HepG2 (cell line): ENCODE results near the gene BCAM. TPM values are rescaled to one million over a fixed set of nuclear protein-coding genes. Genes with fewer than 3 reads are reported as not detected.
A peak's percentile ranks its signal among the peaks of the same experiment; 100 is the strongest.

Experiments
- GABPA ChIP-seq, 2 experiments: IDR thresholded peaks; 2 replicates each; pipeline ENCODE4 v1.6.1; 2011 to 2016; ENCODE audit warnings: low read depth in 2 of 2, low read length in 1 of 2, missing biosample characterization in 1 of 2, missing genetic modification characterization in 1 of 2
- KLF13 ChIP-seq: sonication (generic); formaldehyde crosslinking; IDR thresholded peaks from 2 replicates; pipeline ENCODE4 v1.4.0; 2020; ENCODE audit warnings: mild to moderate bottlenecking, missing genetic modification reagents
- MAX ChIP-seq: IDR thresholded peaks from 2 replicates; pipeline ENCODE4 v1.6.1; 2012; ENCODE audit warnings: inconsistent platforms
- MYC ChIP-seq: sonication (generic); formaldehyde crosslinking; IDR thresholded peaks from 2 replicates; pipeline ENCODE4 v1.9.0; 2021; ENCODE audit warnings: missing genetic modification reagents, borderline replicate concordance
- NCOA2 ChIP-seq: sonication (generic); formaldehyde crosslinking; IDR thresholded peaks from 2 replicates; pipeline ENCODE4 v1.8.0; 2022; ENCODE audit warnings: inconsistent platforms
- POLR2A ChIP-seq, 2 experiments: IDR thresholded peaks; 2 replicates each; pipeline ENCODE4 v1.6.1; 2011; ENCODE audit warnings: low read depth in 2 of 2, low read length in 2 of 2, mild to moderate bottlenecking in 1 of 2, moderate library complexity in 1 of 2; ENCODE audit not compliant: insufficient read depth in 1 of 2
- RARA ChIP-seq: IDR thresholded peaks from 2 replicates; pipeline ENCODE4 v1.6.1; 2016; ENCODE audit warnings: missing genetic modification reagents, missing compliant biosample characterization
- SNAPC4 ChIP-seq: sonication (generic); formaldehyde crosslinking; IDR thresholded peaks from 2 replicates; pipeline ENCODE4 v1.4.0; 2020; ENCODE audit warnings: mild to moderate bottlenecking, missing genetic modification reagents
- XRCC5 ChIP-seq: fragments of 200-400 bp; formaldehyde crosslinking; optimal IDR thresholded peaks from 2 replicates; pipeline ENCODE3; 2017; ENCODE audit warnings: mild to moderate bottlenecking, low read length
- ZBTB34 ChIP-seq: sonication (generic); formaldehyde crosslinking; IDR thresholded peaks from 2 replicates; pipeline ENCODE4 v1.8.0; 2022; ENCODE audit warnings: mild to moderate bottlenecking, missing genetic modification reagents
- ZBTB44 ChIP-seq: sonication (generic); formaldehyde crosslinking; IDR thresholded peaks from 2 replicates; pipeline ENCODE4 v1.4.0; 2020; ENCODE audit warnings: missing genetic modification reagents
- ZEB1 ChIP-seq: IDR thresholded peaks from 2 replicates; pipeline ENCODE4 v1.6.1; 2012; ENCODE audit warnings: mild to moderate bottlenecking, low read depth, inconsistent platforms; ENCODE audit not compliant: insufficient replicate concordance
- ZNF280D ChIP-seq: sonication (generic); formaldehyde crosslinking; IDR thresholded peaks from 2 replicates; pipeline ENCODE4 v1.5.1; 2020; ENCODE audit warnings: mild to moderate bottlenecking, missing genetic modification reagents
- ZNF362 ChIP-seq: sonication (generic); formaldehyde crosslinking; IDR thresholded peaks from 2 replicates; pipeline ENCODE4 v1.4.0; 2020; ENCODE audit warnings: missing genetic modification reagents, mild to moderate bottlenecking, borderline replicate concordance
- ZNF552 ChIP-seq: sonication (generic); formaldehyde crosslinking; IDR thresholded peaks from 2 replicates; pipeline ENCODE4 v1.9.0; 2022; ENCODE audit warnings: missing genetic modification reagents, mild to moderate bottlenecking, borderline replicate concordance
- polyA plus RNA-seq, 8 experiments: library from polyadenylated mRNA; depleted of rRNA in 3 of 8; stranded (reverse) in 7 of 8; unstranded in 1 of 8; fragments of >200 nt; fragmentation: Illumina TruSeq in 4 of 8; extraction: Trizol in 4 of 8; gene quantifications; 2 replicates each; pipeline versions ENCODE4 v1.2.1 to v1.2.3, GENCODE V29; 2011 to 2016; ENCODE audit warnings: low read depth in 4 of 8, missing spikeins in 1 of 8, mixed read lengths in 1 of 8; ENCODE audit not compliant: insufficient read depth in 1 of 8
- total RNA-seq, 5 experiments: library from RNA; depleted of rRNA; stranded (reverse); fragments of >200 nt; fragmentation: Illumina TruSeq; extraction: Trizol; gene quantifications; 2 replicates each; pipeline ENCODE4 v1.2.3, GENCODE V29; 2016; ENCODE audit warnings: low read depth in 1 of 5

Gene BCAM
- total and polyA plus RNA-seq, 2 of the 13 experiments (the other 11 are each of a cell fraction or from before 2014, with no cell fraction given): 51.2 to 62.7 TPM

GRCh38 chr19:44807652-44808462, 1.0 kb upstream of the BCAM start (continued):
- TF ChIP-seq ZNF280D (CRISPR knock-in tag) (peak; percentile 42; the same call in 1 of the 2 replicates), ZBTB34 (CRISPR knock-in tag) (0 out of 2 replicates have a peak, but pooled peaks have one; percentile 53), KLF13 (CRISPR knock-in tag) (no peak), SNAPC4 (CRISPR knock-in tag) (no peak), ZNF362 (peak; percentile 64; the same call in 1 of the 2 replicates), XRCC5 (peak; percentile 52), GABPA (IDR thresholded peaks at IDR 0.05; ENCODE audit: low read depth, low read length) (no peak), GABPA (CRISPR knock-in tag; IDR thresholded peaks at IDR 0.05; ENCODE audit: low read depth) (0 out of 2 replicates have a peak, but pooled peaks have one; percentile 1), POLR2A (IDR thresholded peaks at IDR 0.05; ENCODE audit: insufficient read depth in 1 of 2, low read depth in 2 of 2, low read length in 2 of 2) (peak in 1 of 2 experiments; percentile 24; a peak in 1 of 4 replicates), ZNF552 (CRISPR knock-in tag) (no peak), ZBTB44 (CRISPR knock-in tag) (no peak), MYC (CRISPR knock-in tag) (peak; percentile 53; the same call in 1 of the 2 replicates), ZEB1 (peak; percentile 97), MAX (peak; percentile 59), RARA (CRISPR knock-in tag) (peak; percentile 56), NCOA2 (CRISPR knock-in tag) (peak; percentile 43)
